Activated naive CD4-positive, alpha-beta T cell treated with anti-CD3 and anti-CD28 coated beads, Interleukin-2, amount 50 U/mL, for 24 hours (primary cell): ENCODE results near the gene CLK1.

Source experiments
- H3K27ac Mint-ChIP-seq: one replicate; pipeline ENCODE4 v1.8.0; 2021; ENCODE audit warnings: mild to moderate bottlenecking, mixed read lengths
- H3K27me3 Mint-ChIP-seq: one replicate; pipeline ENCODE4 v1.8.0; 2021; ENCODE audit warnings: mixed read lengths
- H3K36me3 Mint-ChIP-seq: one replicate; pipeline ENCODE4 v1.8.0; 2021; ENCODE audit warnings: mixed read lengths
- H3K4me1 Mint-ChIP-seq: one replicate; pipeline ENCODE4 v1.8.0; 2021; ENCODE audit warnings: mixed read lengths
- H3K4me3 Mint-ChIP-seq: one replicate; pipeline ENCODE4 v1.8.0; 2021; ENCODE audit warnings: mild to moderate bottlenecking, mixed read lengths
- H3K9me3 Mint-ChIP-seq: one replicate; pipeline ENCODE4 v1.8.0; 2021; ENCODE audit warnings: mixed read lengths

Gene CLK1

DNA sequence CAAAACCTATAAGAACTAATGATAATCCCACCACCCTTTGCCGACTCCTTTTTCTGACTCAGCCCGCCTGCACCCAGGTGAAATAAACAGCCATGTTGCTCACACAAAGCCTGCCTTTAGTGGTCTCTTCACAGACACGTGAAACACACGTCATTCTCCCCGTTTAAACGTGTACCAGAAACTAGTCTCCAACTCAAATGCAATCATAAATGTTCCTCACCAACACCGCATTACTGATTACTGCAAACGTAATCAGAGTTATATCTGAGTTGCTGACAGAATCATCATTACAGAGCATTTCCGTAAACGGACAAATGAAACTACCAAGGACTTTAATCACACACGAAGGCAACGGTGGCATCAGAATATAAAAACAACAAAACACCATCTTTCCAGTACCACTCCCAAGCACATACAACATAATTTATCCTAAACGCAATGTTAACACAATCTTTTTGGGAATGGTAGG is 1.9 kb downstream of the CLK1 start:
- H3K9me3 Mint-ChIP-seq, result no peaks in the 10 kb centered on the region
- H3K36me3 Mint-ChIP-seq, result peaks cover 33% of the 10 kb centered on the region
- peaks cover 52% of the 10 kb centered on the region for H3K4me1 Mint-ChIP-seq
- no peaks in the 10 kb centered on the region for H3K27me3 Mint-ChIP-seq
- H3K4me3 Mint-ChIP-seq, result peak overlapping the region; percentile 99
- H3K27ac Mint-ChIP-seq, result peak overlapping the region; percentile 99

DNA sequence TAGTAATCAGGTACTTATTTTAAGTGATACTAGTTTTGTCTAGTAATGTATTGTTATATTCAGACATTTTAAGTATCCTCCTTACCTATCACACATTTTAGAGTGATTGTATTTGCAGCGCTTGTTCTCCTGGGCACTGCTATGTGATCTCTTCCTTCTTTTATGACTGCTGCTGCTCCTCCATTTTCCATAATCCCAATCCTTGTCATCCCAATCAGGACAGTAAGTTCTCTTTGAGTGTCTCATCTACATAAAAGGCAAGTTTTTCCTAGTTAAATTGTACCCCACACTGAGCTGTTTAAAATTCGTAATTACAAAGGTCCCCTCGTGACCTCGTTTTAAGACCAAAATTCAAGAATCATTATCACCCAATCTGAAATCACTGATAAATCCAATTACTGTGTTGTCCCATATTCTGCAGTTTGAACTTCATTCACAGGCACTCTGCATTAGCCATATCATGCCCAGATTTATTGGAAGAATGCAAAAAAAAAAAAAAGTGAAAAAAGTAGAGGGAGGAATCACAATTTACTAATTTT is 2.8 kb downstream of the CLK1 start:
- H3K27ac Mint-ChIP-seq, result peak overlapping the region; percentile 99
- peak overlapping the region; percentile 99 for H3K4me3 Mint-ChIP-seq
- peaks cover 36% of the 10 kb centered on the region for H3K36me3 Mint-ChIP-seq
- no peaks in the 10 kb centered on the region for H3K9me3 Mint-ChIP-seq
- no peaks in the 10 kb centered on the region for H3K27me3 Mint-ChIP-seq
- H3K4me1 Mint-ChIP-seq, result peaks cover 58% of the 10 kb centered on the region

DNA sequence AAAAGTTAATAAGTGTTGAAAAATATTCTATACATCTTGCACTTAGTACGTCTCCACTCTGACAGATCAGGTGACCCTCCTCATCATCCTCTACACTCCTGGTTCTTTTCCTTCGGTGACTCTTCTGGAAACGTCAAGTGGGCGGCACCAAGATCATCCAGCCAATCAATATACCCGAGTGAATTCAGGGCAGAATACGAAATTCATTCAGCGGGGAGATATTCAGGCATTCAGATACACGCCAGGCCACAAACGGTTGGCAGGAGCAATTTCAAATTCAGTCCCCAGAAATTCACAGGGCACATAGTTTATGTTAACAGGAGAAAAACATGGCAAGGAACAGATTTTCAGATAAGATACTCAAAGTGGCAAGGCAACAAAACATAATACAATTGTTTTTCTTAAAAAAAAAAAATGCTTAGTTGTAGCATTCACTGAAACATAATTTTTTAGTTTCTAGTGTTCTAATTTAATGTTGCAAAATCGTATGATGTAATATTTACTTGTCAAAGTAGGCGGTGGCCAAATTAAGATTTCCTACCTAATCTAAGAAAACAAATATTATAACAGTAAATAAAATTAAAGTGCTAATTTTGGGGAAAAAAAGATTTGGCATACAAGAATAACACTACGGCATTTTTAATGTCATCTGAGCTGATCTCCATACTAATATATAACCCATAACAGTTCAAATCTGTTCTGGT is 4.2 kb downstream of the CLK1 start:
- Mint-ChIP-seq H3K4me1 (peaks cover 62% of the 10 kb centered on the region), H3K27me3 (no peaks in the 10 kb centered on the region), H3K4me3 (peak overlapping the region; percentile 99), H3K36me3 (peaks cover 40% of the 10 kb centered on the region), H3K27ac (peak overlapping the region; percentile 94), H3K9me3 (no peaks in the 10 kb centered on the region)

DNA sequence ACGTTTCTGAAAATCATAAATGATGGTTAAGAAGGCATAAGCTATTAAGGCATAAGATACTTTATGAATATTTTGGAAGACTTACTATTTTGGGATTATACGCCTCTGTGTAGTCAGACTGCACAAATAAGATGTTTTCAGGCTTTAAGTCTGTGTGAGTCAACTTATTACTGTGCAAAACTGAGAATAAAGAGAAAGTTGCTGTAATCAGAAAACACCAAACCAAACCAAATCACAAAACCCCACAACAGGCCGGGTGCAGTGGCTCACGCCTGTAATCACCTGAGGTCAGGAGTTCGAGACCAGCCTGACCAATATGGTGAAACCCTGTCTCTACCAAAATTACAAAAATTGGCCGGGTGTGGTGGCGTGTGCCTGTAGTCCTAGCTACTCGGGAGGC is 7.7 kb downstream of the CLK1 start:
- Mint-ChIP-seq H3K27ac (peak overlapping the region; percentile 68), H3K27me3 (no peaks in the 10 kb centered on the region), H3K4me1 (peaks cover 57% of the 10 kb centered on the region), H3K4me3 (no peak overlapping the region), H3K9me3 (no peaks in the 10 kb centered on the region), H3K36me3 (peaks cover 45% of the 10 kb centered on the region)

DNA sequence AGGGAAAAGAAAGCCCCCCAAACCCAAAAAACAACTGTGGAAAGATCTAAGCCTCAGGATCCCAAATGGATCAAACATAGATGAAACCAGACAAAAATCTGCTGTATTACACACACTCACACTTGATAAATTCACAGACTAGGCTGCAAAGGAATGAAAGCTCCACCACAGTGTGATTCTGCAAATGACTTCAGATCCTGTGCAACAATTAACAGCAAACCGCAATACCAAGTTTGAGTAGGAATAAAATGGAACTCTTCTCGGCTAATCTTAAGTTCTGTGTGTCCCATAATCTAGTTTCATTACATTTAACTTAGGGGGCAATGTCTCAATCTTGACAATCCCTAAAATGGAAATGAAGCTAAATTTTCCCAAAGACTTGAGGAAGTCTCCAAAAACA is 11.9 kb downstream of the CLK1 start:
- no peaks in the 10 kb centered on the region for H3K27me3 Mint-ChIP-seq
- peaks cover 36% of the 10 kb centered on the region for H3K36me3 Mint-ChIP-seq
- H3K9me3 Mint-ChIP-seq, result no peaks in the 10 kb centered on the region
- H3K4me3 Mint-ChIP-seq, result no peak overlapping the region
- H3K4me1 Mint-ChIP-seq, result peaks cover 19% of the 10 kb centered on the region
- H3K27ac Mint-ChIP-seq, result peak overlapping the region; percentile 66

DNA sequence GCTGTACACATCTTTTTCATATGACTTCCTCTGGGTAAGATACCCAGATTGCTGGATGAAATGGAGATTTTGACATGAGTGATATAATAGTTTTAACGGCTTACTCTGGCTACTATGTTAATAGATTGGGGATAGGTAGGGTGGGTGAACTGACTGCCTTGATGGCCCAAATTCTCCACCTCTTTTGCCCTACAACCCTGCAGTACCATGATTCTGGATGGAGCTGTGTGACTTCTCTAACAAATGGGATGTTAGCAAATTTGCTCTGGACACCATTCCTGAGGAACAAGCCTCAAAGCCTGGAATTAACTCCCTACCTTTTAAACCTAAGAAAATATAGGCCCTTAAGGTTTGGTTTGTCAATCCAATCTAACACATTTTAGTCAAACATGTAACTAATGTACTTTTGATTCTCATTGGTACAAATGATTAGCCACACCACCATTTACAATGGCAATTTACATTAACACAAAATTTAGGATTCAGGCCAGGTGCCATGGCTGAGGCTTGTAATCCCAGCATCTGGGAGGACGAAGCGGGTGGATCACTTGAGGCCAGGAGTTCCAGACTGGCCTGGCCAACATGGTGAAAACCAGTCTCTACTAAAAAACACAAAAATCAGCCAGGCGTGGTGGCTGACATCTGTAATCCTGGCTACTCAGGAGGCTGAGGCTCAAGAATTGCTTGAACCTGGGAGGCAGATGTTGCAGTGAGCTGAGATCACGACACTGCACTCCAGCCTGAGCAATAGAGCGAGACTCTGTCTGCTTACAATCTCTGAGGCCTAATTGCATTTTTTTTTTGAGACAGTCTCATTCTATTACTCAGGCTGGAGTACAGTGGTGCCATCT is 12.8 kb downstream of the CLK1 start:
- H3K9me3 Mint-ChIP-seq, result no peaks in the 10 kb centered on the region
- no peak overlapping the region for H3K27ac Mint-ChIP-seq
- H3K27me3 Mint-ChIP-seq, result no peaks in the 10 kb centered on the region
- H3K4me1 Mint-ChIP-seq, result peaks cover 11% of the 10 kb centered on the region
- H3K36me3 Mint-ChIP-seq, result peaks cover 32% of the 10 kb centered on the region
- H3K4me3 Mint-ChIP-seq, result no peak overlapping the region

DNA sequence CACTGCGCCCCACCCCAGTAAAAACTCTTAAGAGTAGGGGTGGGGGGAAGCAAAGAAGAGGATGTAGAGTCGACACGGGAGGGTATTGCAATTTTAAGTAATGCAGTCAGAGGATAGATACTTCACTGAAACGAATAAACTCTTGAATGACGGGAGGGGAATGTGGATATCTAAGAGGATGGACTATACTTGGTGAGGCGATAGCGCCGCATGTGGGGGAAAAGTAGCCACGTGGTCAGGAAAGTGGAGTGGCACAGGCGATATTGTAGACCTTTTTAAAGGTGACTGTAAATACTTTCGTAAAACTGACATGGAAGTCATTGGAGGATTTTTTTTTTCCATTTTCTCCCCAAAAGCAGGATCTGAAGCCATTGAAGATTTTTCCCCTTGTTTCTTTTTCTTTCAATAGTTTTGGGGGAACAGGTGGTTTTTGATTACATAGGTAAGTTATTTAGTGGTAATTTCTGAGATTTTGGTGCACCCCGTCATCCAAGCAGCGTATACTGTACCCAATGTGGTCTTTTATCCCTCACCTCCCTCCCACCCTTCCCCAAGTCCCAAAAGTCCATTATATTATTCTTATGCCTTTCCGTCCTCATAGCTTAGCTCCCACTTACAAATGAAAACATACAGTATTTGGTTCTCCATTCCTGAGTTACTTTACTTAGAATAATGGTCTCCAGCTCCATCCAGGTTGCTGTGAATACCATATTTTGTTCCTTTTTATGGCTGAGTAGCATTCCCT is 13.8 kb downstream of the CLK1 start:
- Mint-ChIP-seq H3K4me3 (no peak overlapping the region), H3K4me1 (peaks cover 8% of the 10 kb centered on the region), H3K27ac (peak overlapping the region; percentile 3), H3K27me3 (no peaks in the 10 kb centered on the region), H3K36me3 (peaks cover 29% of the 10 kb centered on the region), H3K9me3 (no peaks in the 10 kb centered on the region)

DNA sequence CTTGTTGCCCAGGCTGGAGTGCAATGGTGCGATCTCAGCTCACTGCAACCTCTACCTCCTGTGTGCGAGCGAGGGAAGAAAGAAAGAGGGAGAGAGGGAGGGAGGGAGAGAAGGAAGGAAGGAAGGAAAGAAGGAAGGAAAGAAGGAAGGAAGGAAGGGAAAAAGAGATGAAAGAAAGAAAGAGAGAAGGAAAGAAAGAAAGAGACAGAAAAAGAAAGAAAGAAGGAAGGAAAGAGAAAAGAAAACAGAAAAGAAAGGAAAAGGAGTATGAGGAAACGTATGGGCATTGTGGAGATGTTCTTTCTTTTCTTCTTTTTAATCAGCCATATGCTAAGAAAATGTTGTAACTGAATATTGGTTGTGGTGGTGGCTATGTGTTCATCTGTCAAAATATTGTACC is 16.5 kb downstream of the CLK1 start:
- H3K27me3 Mint-ChIP-seq, result no peaks in the 10 kb centered on the region
- H3K4me3 Mint-ChIP-seq, result no peak overlapping the region
- no peaks in the 10 kb centered on the region for H3K9me3 Mint-ChIP-seq
- H3K27ac Mint-ChIP-seq, result no peak overlapping the region
- peaks cover 21% of the 10 kb centered on the region for H3K36me3 Mint-ChIP-seq
- peaks cover 8% of the 10 kb centered on the region for H3K4me1 Mint-ChIP-seq

DNA sequence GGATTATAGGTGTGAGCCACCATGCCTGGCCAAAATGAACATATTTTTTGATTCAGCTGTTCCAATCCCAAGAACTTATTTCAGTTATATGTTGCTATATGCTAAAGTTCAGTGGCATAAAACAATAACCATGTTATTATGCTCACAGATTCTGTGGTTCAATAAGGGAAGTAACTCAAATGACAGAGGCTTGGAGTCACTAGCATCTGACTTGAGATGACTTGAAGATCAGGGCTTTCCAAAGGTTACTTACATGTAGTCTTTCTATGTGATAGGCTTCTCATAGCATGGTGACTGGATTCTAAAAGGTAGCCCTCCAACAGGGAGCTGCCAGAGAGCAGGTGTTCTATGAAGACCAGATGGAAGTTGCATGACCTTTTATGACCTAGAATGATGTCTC is 17.2 kb downstream of the CLK1 start:
- Mint-ChIP-seq H3K4me1 (peaks cover 1% of the 10 kb centered on the region), H3K27me3 (no peaks in the 10 kb centered on the region), H3K36me3 (peaks cover 14% of the 10 kb centered on the region), H3K27ac (no peak overlapping the region), H3K9me3 (no peaks in the 10 kb centered on the region), H3K4me3 (no peak overlapping the region)

DNA sequence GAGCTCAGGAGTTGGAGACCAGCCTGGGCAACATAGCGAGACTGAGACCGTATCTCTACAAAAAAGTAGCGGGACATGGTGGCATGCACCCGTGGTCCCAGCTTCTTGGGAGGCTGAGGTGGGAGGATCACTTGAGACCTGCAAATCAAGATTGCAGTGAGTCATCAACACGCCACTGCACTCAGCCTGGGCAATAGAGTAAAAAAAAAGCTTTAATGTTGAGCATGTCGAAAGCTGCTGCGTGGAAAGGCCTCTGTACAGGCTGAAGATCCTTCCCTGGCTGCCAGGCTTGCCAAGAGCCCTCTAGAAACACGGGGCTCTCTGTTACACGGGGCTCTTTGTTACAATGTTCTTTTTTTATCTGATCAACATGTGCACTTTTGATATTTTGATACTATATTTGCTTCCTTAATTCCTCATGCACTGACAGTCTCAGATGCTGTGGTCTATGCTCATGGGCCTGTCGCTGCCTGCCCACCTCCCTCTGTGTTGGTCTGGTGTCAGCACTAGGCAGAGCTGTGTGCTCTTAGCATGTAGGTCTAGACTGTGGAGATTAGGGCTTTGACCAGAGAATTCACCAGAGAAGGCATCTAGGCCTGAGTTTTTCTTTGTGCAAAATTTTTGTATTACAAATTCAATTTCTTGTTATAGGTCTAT is 18.7 kb downstream of the CLK1 start:
- peaks cover 5% of the 10 kb centered on the region for H3K36me3 Mint-ChIP-seq
- no peaks in the 10 kb centered on the region for H3K9me3 Mint-ChIP-seq
- H3K27ac Mint-ChIP-seq, result no peak overlapping the region
- no peak overlapping the region for H3K4me3 Mint-ChIP-seq
- H3K27me3 Mint-ChIP-seq, result no peaks in the 10 kb centered on the region
- no peaks in the 10 kb centered on the region for H3K4me1 Mint-ChIP-seq

DNA sequence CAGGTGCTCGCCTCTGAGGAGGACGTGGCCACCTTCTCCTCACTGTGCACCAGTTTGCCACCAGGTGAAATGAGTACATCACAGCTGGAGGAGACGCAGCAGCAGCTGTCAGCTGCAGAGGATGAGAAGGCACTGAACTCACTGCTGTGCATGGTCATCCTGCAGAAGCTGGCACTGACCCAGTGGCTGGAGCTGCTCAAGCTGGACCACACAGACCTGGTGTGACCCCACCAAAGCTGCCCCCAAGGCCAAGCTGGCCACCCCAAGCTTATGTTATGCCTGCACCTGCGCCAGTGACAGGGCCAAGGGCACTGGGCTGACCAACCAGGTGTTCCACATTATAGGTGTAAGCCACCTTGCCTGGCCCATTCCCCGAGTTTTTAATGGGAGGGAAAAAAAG is 19.3 kb downstream of the CLK1 start:
- Mint-ChIP-seq H3K27me3 (no peaks in the 10 kb centered on the region), H3K36me3 (no peaks in the 10 kb centered on the region), H3K27ac (no peak overlapping the region), H3K4me3 (no peak overlapping the region), H3K9me3 (no peaks in the 10 kb centered on the region), H3K4me1 (no peaks in the 10 kb centered on the region)

DNA sequence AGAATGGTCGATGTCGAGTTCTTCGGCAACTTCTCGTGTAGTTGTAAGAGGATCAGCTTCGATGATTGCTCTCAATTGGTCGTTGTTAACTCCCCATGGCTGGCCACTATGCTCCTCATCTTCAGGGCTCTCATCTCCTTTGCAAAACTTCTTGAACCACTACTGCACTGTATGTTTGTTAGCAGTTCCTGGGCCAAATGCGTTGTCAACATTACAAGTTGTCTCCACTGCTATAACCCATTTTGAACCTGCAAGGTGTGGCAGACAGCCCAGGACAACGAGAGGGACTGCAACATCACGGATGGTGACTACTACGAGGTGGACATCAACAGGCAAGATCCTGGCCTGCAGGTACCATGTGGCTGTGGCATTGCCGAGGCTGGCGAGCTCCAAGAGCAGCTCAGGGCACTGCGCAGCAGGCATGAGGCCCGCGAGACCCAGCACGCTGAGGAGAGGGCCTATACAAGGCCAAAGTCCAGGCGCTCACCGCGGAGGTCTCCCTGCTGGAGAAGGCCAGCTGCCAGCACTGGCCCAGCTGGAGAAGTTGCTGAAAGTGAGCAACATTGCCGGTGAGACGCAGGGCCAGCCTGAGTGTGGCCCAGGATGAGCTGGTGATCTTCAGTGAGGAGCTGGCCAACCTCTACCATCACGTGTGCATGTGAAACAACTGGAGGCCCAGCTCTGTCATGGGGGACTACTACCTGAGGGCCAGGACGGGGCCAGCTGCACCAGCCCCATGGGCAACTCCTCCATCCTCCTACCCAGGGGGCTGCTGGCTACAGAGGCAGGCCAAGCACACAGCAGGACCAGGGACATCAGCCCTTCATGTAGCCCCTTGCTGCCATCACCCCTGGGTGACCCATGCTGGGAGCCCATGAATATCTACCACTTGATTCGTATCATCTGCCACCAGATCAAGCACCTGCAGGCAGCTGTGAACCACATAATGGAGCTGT is 20.2 kb downstream of the CLK1 start:
- Mint-ChIP-seq H3K4me1 (no peaks in the 10 kb centered on the region), H3K36me3 (no peaks in the 10 kb centered on the region), H3K27ac (no peak overlapping the region), H3K4me3 (no peak overlapping the region), H3K9me3 (no peaks in the 10 kb centered on the region), H3K27me3 (no peaks in the 10 kb centered on the region)

DNA sequence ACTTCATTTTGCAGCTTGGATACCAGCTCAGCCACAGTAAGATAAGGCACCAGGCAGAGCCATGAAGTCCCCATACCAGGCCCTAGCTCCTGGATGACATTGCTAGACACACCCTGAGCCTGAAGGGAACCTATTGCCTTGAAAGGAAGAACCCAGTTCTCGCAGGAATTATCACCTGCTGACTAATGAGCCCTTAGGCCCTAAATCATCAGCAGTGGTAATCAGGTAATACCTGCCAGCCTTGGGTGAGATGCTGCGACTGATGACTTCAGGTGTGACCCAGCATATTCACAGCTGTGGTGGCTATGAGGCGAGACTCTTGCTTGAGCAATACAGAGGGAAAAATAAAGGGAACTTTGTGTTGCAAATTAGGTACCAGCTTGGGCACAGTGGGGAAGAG is 24.9 kb downstream of the CLK1 start:
- H3K36me3 Mint-ChIP-seq, result peaks cover 3% of the 10 kb centered on the region
- no peak overlapping the region for H3K27ac Mint-ChIP-seq
- H3K4me1 Mint-ChIP-seq, result no peaks in the 10 kb centered on the region
- H3K4me3 Mint-ChIP-seq, result no peak overlapping the region
- peaks cover 7% of the 10 kb centered on the region for H3K9me3 Mint-ChIP-seq
- no peaks in the 10 kb centered on the region for H3K27me3 Mint-ChIP-seq

DNA sequence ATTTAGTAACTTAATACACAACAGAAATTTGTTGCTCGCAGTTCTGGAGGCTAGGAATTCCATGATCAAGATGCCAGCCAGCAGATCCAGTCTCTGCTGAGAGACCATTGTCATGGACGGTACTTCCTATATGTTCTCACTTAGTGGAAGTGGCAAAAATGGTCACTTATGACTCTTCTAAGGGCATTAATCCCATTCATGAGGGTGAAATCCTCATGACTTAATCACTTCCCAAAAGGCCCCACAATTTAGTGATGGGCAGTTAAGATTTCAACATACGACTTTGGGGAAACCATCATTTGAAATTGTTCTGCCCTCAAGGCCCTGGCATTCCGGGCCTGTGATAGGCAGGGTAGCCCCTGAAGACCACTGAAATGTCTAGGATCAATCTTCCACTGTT is 29.8 kb downstream of the CLK1 start:
- Mint-ChIP-seq H3K27me3 (no peaks in the 10 kb centered on the region), H3K9me3 (peaks cover 7% of the 10 kb centered on the region), H3K36me3 (peaks cover 3% of the 10 kb centered on the region), H3K4me1 (no peaks in the 10 kb centered on the region), H3K4me3 (no peak overlapping the region), H3K27ac (no peak overlapping the region)
